Middle frontal gyrus (tissue), 1 donor: Measurements from ENCODE around the gene CALR.
"Not testable (repeated sequence)": the region's sequence is repeated elsewhere in the genome, so short reads cannot be mapped to it uniquely, and the experiment has no call there.

Experiments used
- DNase-seq: peaks from one replicate; pipeline ENCODE4 v3.0.0-alpha.2; 2015; ENCODE audit warnings: low spot score; ENCODE audit errors: extremely low spot score

Gene CALR

DNA sequence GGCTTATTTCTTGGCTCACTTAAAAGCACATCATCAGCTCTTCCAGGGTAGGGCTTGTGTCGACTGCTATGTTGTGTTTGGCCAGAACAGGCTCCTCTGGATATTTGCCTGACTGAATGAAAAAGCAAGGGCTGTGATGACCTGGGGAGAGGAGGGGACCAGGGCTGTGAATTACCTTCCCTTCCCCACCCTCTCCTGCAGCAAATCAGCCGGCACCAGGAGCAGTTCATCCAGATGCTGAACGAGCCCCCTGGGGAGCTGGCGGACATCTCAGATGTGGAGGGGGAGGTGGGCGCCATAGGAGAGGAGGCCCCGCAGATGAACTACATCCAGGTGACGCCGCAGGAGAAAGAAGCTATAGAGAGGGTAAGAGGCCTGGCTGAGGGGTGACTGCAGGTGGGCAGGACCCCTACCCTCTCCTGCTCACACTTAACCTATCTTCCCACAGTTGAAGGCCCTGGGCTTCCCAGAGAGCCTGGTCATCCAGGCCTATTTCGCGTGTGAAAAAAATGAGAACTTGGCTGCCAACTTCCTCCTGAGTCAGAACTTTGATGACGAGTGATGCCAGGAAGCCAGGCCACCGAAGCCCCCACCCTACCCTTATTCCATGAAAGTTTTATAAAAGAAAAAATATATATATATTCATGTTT is 14.2 kb downstream of the CALR start:
- DNase-seq = no peak

GRCh38 chr19:12953138-12953798 is 14.9 kb downstream of the CALR start:
- DNase-seq = peak; percentile 15

- DNase-seq = no peak
These were observed 15.6 kb downstream of the CALR start for GRCh38 chr19:12953799-12954611.

- no peak for DNase-seq
These were observed 16.2 kb downstream of the CALR start for GRCh38 chr19:12954612-12954962.

DNA sequence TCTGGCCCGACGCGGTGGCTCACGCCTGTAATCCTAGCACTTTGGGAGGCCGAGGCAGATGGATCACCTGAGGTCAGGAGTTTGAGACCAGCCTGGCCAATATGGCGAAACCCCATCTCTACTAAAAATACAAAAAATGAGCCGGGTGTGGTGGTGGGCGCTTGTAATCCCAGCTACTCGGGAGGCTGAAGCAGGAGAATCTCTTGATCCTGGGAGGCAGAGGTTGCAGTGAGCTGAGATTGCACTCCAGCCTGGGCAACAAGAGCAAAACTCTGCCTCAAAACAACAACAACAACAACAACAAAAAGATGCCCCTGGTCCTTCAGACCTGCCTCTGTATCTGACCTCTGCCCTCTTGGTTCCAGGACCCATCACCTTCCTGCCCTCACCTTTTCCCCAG is 17.2 kb downstream of the CALR start:
- not testable (repeated sequence) for DNase-seq

GRCh38 chr19:12955996-12956395 is 17.6 kb downstream of the CALR start:
- DNase-seq = no peak

DNA sequence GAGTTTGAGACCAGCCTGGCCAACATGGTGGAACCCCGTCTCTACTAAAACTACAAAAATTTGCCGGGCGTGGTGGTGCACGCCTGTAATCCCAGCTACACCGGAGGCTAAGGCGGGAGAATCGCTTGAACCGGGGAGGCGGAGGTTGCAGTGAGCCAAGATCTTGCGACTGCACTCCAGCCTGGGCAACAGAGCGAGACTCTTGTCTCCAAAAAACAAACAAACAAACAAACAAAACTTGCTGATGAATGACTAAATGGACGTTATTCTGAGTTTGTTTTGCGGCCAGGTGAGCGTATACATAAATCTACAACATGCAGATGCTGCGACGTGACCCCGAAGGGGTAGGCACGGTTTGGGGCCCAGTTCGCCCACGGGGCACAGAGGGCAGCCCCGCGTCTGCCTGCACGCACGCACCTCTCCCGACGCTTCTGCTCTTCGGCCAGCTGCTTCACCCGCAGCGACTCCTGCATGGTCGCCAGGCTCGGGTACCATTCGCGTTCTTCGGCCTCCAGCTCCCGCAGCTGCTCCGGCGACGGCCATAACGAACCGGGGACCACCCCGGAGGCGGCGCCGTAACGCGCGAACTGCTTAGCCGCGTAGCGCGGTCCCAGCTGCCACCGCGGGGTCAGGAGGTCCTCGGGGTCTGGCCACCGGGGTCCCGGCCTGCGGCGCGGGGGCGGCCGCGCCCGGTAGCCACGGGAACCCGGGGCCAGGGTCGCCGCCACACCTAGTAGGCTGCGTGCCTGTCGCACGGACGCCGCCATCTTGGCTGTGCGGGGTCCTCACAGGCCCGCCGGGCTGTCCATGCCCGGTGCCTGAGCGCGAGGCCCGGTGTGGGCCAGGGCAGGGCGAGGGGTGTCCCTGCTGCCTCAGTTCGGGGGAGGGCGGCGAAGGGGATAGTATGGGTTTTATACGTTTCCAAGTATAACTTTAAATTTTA is 18.3 kb downstream of the CALR start, which contains the start of gene GADD45GIP1:
TSS of gene GADD45GIP1 (minus strand) at position 778 of the 943 bp plus-strand sequence. CDS start at position 767, 11 bp downstream.
- peak; percentile 59 for DNase-seq

DNA sequence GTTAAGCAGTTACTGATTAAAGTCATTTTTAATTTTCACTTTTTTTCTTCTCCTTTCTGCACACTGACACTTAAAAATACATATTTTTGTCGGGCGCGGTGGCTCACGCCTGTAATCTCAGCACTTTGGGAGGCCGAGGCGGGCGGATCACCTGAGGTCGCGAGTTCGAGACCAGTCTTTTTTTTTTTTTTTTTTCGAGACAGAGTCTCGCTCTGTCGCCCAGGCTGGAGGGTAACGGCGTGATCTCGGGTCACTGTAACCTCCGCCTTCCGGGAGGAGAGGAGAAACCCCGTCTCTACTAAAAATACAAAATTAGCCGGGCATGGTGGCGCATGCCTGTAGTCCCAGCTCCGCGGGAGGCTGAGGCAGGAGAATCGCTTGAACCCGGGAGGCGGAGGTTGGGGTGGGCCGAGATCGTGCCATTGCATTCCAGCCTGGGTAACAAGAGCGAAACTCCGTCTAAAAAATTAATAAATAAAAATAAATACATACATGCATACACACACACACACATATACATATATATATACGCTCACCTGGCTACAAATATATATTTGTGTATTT is 19.1 kb downstream of the CALR start:
- not testable (repeated sequence) for DNase-seq

DNA sequence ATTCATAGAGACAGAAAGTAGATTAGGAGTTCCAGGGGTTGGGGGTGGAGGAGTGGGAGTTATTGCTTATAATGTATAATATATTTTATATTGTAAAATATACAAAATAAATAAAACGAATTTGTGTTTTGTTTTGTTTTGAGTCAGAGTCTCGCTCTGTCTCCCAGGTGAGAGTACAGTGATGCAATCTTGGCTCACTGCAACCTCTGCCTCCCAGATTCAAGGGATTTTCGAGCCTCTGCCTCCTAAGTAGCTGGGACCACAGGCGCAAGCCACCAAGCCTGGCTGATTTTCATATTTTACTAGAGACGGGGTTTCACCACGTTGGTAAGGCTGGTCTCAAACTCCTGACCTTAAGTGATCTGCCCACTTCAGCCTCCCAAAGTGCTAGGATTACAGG is 21.1 kb downstream of the CALR start:
- DNase-seq = no peak

DNA sequence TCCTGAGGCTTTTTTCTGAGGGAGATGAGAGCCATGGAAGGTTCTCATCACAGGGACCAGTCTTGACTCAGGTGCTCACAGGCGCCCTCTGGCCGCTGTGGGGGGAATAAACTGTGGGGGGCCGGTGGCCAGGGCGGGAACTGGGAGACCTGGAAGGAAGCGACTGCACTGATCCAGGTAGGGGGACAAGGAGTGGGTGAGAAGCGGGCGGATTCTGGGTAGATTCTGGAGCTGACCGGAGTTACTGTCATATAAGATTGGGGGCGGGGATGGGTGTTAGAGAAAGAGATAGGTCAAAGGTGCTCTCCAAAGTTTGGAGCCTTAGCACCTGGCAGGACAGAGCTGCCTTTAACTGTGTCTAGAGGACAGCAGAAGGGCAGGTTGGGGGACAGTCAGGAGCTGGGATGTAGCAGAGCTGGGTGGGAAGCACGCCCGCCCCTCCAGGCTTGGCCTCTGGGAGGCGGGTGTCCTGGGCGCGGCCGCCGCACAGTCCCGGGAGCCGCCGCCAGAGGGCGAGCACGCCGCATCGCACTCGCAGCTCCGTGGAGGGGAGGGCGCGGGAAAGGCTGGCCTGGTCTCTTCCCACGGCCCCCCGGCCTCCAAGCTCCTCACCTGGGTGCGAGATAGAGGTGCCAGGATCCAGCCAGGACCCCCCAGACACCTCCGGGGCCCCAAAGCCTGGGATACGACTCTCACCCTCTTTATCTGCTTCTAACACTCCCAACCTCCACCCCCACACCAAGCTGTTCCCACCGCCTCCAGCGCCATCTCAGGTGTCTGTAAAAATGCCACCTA is 26.8 kb downstream of the CALR start:
- DNase-seq = peak; percentile 40

- DNase-seq = no peak
These were observed 27.4 kb downstream of the CALR start for GRCh38 chr19:12965812-12966135.

GRCh38 chr19:12967907-12968306 is 29.5 kb downstream of the CALR start:
- DNase-seq = no peak

DNA sequence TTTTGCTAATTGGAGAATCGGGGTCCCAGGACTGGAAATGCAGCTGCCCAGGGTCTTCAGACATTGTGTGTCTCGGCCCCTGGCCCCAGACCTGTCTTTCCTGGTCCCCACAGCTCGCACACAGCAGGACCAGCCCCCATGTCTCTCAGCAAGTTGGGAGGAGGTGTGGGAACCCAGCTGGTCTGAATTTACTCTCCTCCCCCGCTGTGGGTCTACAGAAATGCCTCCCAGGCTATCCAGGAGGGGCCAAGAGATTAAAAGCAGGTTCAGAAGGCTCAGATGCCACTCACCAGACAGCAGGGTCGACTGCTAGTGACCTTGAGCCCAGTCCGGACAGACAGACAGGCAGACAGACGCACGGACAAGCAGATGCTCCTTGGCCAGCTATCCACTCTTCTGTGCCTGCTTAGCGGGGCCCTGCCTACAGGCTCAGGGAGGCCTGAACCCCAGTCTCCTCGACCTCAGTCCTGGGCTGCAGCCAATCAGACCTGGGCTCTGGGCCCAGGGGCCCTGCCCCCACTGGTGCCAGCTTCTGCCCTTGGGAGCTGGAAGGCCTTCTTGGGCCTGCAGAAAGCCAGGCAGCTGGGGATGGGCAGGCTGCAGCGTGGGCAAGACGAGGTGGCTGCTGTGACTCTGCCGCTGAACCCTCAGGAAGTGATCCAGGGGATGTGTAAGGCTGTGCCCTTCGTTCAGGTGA is 31.0 kb downstream of the CALR start, which contains the start of gene DAND5:
TSS of gene DAND5 (plus strand) at position 285 of the 697 bp plus-strand sequence. CDS start at position 370, 85 bp downstream.
- DNase-seq = no peak

DNA sequence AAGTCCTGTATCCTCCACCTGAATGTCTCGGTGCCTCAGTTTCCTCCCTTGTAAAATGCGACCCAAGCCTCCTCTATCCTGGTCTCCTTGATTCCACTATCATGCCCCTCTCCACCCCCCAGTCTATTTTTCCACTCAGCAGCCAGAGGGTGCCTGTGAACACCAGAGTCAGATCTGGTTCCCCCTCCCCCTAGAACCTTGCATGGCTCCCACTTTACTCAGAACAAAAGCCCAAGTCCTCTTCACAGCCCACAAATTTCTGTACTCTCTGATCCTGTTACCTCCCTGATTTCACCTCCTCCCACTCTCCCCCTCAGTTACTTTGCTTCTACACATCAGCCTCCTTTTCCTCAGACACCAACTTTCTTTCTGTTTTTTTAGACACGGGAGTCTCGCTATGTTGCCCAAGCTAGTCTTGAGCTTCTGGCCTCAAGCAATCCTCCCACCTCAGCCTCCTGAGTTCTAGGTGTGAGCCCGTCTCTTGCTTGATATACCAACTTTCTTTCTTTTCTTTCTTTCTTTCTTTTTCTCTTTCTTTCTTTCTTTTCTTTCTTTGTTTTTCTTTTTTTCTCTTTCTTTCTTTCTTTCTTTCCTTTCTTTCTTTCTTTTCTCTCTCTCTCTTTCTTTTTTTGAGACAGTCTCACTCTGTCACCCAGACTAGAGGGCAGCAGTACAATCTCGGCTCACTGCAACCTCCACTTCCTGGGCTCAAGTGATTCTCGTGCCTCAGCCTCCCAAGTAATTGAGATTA is 31.8 kb downstream of the CALR start:
- DNase-seq = no peak

DNA sequence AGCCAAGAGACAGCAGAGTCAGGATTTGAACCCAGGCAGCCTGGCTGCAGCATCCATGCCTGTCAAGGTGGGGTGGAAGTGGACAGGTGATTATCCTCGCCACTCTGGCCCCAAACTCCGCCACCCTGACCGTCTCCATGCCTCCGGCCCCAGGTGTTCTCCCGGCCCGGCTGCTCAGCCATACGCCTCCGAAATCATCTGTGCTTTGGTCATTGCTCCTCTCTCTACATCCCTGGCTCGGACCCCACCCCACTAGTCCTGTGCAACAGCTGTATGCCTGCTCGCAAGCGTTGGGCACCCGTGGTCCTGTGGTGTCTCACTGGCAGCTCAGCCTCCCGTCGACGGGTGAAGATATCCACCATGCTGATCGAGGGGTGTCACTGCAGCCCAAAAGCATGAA is 34.8 kb downstream of the CALR start:
- no peak for DNase-seq

DNA sequence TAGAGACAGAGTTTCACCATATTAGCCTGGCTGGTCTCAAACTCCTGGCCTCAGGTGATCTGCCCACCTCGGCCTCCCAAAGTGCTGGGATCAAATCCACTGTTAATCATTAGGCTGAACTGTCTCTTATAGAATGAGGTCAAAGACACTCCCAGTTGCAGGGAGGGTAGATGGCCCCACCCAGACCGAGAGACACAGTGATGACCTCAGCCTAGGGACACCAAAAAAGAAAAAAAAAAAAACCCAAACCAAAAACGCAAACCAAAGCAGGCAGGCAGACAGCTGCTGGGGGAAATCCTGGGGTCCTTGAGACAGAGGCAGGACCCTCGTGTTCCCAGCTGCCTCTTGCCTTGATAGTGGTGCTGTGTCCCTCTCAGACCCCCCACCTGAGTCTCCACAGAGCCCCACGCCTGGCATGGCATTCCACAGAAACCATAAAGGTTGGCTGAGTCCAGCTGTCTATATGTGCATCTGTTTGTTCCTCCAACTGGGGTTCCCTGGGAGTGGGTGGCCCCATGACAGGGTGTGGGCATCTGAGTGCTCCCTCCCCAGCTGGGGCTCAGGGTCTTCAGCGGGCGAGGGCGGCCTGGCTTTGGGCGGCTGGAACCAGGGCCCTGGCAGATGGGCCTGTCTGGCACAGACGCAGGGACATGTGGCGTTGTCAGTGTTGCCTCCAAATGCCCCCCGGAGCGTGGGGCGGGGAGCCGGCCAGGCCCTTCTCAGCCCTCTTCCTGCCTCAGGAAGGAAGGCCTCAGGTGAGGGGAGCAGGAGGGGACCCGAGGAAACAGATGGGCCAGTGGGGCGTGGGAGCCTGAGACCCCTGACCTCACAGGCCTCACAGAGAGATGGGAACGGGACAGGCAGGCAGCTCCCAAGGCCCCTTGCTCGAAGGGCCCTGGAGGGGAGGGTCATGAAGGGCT is 36.2 kb downstream of the CALR start:
- DNase-seq = no peak

GRCh38 chr19:12975221-12975741 is 36.9 kb downstream of the CALR start:
- DNase-seq = no peak
